Thoracic aorta (tissue), 2 donors: ENCODE data around the gene XRN2. TPM values are rescaled to one million over a fixed set of nuclear protein-coding genes. Genes with fewer than 3 reads are reported as not detected.
"Not testable (repeated sequence)": the region's sequence is repeated elsewhere in the genome, so short reads cannot be mapped to it uniquely, and the experiment has no call there.

Experiments
- ATAC-seq: fragments of 150-250 bp; one replicate; pipeline ENCODE4 v1.8.0; 2017; ENCODE audit warnings: low read depth; ENCODE audit not compliant: insufficient number of reproducible peaks, low FRiP score
- DNase-seq: peaks from one replicate; pipeline ENCODE4 v3.0.0-alpha.2; 2020; ENCODE audit warnings: low spot score
- H3K27ac ChIP-seq, 2 donors: fragments of 200-600 bp; sonication (generic); 1 replicate in 1 of 2; 2 replicates in 1 of 2; pipeline ENCODE4 v1.5.1; 2016; ENCODE audit warnings: mild to moderate bottlenecking in 2 of 2, moderate library complexity in 2 of 2
- H3K27me3 ChIP-seq: fragments of 200-600 bp; sonication (generic); replicated peaks from 2 replicates; pipeline ENCODE4 v1.6.0; 2016; ENCODE audit warnings: mild to moderate bottlenecking; ENCODE audit not compliant: insufficient read depth
- H3K36me3 ChIP-seq: fragments of 200-600 bp; sonication (generic); one replicate; pipeline ENCODE4 v1.5.1; 2016
- H3K4me1 ChIP-seq, 2 donors: fragments of 200-600 bp; sonication (generic); 1 replicate in 1 of 2; 2 replicates in 1 of 2; pipeline versions ENCODE4 v1.5.1 to v1.6.0; 2016; ENCODE audit warnings: low read depth in 2 of 2, mild to moderate bottlenecking in 1 of 2; ENCODE audit not compliant: control insufficient read depth in 1 of 2
- H3K4me3 ChIP-seq: fragments of 200-600 bp; sonication (generic); 2 replicates; pipeline ENCODE4 v1.5.1; 2016; ENCODE audit warnings: mild to moderate bottlenecking
- H3K9me3 ChIP-seq: fragments of 200-600 bp; sonication (generic); 2 replicates; pipeline ENCODE4 v1.5.1; 2016
- total RNA-seq, 2 donors: library from RNA; depleted of rRNA; stranded (reverse); fragments of >200 nt; gene quantifications; one replicate each; pipeline versions ENCODE4 v1.1.0 to v1.2.3, GENCODE V29; 2016
- TF ChIP-seq, protein P1 (sequence below): fragments of 200-600 bp; sonication (generic); IDR thresholded peaks from one replicate; pipeline ENCODE4 v1.5.1; 2019; ENCODE audit warnings: antibody characterized with exemption

The XRN2 gene
- total RNA-seq, 2 donors from 2014 or later = 44.7 to 72.2 TPM

DNA sequence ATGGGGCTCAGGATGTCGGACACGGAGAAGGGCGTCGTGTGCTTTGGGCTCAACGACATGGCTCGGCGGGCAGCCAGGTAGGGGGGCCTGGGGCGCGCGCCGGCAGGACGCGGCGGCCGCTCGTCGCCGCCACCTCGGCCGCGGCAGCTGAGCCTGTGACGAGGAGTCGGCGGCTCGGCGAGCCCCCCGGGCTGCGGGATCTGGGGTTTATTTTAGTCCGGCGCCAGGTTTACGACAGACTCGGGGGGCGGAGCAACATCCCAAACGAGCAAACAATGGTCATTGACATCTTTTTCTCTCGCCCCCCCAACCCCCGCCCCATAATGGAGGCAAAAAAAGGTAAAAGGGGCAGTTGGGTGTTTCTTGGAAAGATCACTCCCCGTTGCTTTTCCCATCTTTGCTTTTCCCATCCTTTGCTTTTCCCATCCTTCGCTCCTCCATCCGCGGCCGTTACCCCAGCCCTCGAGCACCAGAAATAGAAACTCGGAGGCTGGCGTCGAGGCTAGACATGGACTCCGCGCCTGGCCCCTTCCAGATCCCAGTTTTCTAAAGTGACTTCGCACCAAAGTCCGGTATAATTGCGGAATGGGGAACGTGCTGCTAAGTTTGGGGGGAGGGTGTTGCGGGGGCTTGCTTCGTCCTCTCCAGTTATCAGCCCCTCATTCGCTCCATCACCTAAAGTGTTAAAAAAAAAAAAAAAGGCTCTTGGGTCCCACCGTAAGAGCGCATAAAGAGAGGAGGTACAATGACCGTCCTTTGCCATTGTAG is 94.4 kb downstream of the XRN2 start, which contains the start of gene NKX2-4:
Gene NKX2-4 (minus strand): TSS at position 186 of the 768 bp plus-strand sequence. CDS start 127 bp downstream, at position 59.
- Histone ChIP-seq H3K4me3 (peak within 1 kb of the TSS; percentile 52), H3K27ac (peak within 1 kb of the TSS in 1 of 2 donors; percentile 4), H3K27me3 (peaks cover 53% of the 10 kb centered on the region), H3K36me3 (no peaks in the 10 kb centered on the region), H3K4me1 (peaks cover 0 to 12% of the 10 kb centered on the region in 2 donors), H3K9me3 (no peaks in the 10 kb centered on the region)
- TF ChIP-seq, protein P1, sequence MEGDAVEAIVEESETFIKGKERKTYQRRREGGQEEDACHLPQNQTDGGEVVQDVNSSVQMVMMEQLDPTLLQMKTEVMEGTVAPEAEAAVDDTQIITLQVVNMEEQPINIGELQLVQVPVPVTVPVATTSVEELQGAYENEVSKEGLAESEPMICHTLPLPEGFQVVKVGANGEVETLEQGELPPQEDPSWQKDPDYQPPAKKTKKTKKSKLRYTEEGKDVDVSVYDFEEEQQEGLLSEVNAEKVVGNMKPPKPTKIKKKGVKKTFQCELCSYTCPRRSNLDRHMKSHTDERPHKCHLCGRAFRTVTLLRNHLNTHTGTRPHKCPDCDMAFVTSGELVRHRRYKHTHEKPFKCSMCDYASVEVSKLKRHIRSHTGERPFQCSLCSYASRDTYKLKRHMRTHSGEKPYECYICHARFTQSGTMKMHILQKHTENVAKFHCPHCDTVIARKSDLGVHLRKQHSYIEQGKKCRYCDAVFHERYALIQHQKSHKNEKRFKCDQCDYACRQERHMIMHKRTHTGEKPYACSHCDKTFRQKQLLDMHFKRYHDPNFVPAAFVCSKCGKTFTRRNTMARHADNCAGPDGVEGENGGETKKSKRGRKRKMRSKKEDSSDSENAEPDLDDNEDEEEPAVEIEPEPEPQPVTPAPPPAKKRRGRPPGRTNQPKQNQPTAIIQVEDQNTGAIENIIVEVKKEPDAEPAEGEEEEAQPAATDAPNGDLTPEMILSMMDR = no peak
- DNase-seq (no peak), ATAC-seq (no peak)

DNA sequence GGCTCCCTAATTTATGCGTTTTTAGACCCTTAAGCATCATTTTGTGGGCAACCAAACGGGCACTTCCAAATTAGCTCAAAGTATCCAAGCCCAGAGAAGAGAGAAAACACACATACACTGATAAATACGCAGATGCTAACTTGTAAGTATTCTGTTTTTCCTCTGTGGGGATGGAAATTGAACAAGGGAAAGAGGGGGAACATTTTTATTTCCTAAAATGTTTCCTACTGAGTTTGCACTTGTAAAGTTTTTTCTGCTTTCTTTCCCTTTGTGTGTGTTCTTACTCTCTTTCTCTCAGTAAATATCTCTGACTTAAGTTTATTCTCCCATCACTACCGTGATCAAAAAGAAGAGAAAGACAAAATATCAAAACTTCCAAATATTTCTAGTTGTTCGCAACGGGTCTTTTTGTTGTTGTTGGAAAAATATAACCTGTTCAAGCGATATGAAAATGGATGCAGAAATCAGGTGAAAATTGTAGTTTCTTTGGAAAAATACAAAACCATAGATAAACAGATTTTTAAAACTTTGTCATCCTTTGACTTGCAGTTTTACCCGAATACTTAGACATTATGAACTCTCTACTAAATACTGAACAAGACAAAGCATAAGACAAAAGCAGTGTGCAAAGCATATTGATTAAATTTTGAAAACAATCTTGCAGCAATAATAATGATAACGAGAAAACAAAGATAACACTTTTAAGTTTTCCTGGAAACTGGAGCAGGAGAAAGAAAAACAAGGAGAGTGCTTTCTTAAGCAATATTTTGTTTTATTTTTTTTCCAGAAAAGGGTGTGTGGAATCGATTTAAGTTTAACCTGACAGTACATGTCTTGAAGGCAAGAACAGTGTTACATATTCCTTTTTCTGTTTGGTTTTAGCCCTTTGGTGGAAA is 95.2 kb downstream of the XRN2 start:
- DNase-seq (no peak), ATAC-seq (no peak)
- Histone ChIP-seq H3K27me3 (peaks cover 46% of the 10 kb centered on the region), H3K9me3 (no peaks in the 10 kb centered on the region), H3K36me3 (no peaks in the 10 kb centered on the region), H3K27ac (no peak overlapping the region), H3K4me3 (no peak overlapping the region), H3K4me1 (peaks cover 0 to 12% of the 10 kb centered on the region in 2 donors)
- TF ChIP-seq, protein P1 = no peak

DNA sequence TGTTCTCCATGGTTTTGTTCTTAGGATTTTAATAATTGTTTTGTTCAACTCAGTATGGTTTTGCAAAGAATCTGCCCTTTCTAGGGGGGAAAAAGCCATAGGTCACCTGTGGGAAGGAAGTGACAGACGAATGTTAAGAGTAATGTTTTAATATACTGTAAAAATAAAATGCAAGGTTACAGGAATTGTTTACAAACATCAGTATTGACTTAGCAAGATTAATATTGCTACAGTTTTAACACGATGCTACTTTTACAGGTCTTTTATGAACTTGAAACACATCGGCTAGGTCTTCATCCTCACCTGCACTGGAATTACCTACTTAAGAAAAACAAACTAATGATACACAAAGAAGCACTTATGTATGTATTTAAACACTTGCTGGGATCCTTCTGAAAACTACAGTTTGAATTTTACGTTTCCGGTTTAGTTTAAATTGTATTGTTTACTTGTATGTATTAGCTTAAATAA is 95.9 kb downstream of the XRN2 start:
- no peak for DNase-seq
- H3K4me1 ChIP-seq = peaks cover 0 to 12% of the 10 kb centered on the region in 2 donors
- TF ChIP-seq, protein P1 = no peak
- peaks cover 39% of the 10 kb centered on the region for H3K27me3 ChIP-seq
- no peak for ATAC-seq
- H3K36me3 ChIP-seq = no peaks in the 10 kb centered on the region
- H3K4me3 ChIP-seq = no peak overlapping the region
- H3K27ac ChIP-seq = no peak overlapping the region
- no peaks in the 10 kb centered on the region for H3K9me3 ChIP-seq

DNA sequence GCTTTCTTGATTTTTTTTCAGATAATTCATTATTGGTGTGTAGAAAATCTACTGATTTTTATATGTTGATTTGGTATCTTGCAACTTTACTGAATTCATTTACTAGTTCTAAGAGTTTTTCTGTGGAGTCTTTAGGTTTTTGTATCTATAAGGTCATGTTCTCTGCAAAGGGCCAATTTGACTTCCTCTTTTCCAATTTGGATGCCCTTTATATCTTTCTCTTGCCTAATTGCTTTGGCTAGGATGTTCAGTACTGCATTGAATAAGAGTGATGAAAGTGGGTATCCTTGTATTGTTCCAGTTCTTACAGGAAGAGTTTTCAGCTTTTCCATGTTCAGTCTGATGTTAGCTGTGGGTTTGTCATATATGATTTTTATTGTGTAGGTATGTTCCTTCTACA is 108.6 kb downstream of the XRN2 start:
- TF ChIP-seq, protein P1 = no peak
- H3K27ac ChIP-seq = no peak overlapping the region
- H3K27me3 ChIP-seq = no peaks in the 10 kb centered on the region
- H3K9me3 ChIP-seq = peaks cover 3% of the 10 kb centered on the region
- ATAC-seq = no peak
- no peaks in the 10 kb centered on the region for H3K36me3 ChIP-seq
- no peaks in the 10 kb centered on the region for H3K4me1 ChIP-seq
- no peak overlapping the region for H3K4me3 ChIP-seq
- DNase-seq = no peak

DNA sequence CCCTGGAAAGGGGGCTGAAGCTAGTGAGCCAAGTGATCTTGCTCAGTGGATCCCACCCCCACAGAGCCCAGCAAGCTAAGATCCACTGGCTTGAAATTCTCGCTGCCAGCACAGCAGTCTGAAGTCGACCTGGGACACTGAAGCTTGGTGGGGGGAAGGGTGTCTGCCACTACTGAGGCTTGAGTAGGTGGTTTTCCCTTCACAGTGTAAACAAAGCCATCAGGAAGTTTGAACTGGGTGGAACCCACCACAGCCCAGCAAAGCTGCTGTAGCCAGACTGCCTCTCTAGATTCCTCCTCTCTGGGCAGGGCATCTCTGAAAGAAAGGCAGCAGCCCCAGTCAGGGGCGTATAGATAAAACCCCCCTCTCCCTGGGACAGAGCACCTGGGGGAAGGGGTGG is 110.9 kb downstream of the XRN2 start:
- not testable (repeated sequence) for DNase-seq, H3K27ac ChIP-seq, H3K4me1 ChIP-seq, ATAC-seq, H3K27me3 ChIP-seq, H3K9me3 ChIP-seq, H3K4me3 ChIP-seq, H3K36me3 ChIP-seq

DNA sequence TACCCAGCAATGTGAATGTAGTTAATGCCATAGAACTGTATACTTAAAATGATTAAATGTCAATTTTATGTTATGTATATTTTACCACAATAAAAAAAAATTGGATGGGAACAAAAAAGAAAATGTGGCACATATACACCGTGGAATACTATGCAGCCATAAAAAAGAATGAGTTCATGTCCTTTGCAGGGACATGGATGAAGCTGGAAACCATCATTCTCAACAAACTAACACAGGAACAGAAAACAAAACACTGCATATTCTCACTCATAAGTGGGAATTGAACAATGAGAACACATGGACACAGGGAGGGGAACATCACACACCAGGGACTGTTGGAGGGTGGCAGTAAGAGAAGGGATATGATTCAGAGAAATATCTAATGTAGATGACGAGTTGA is 116.0 kb downstream of the XRN2 start:
- H3K4me3 ChIP-seq, DNase-seq, H3K9me3 ChIP-seq, H3K4me1 ChIP-seq, H3K27me3 ChIP-seq, H3K27ac ChIP-seq, ATAC-seq, H3K36me3 ChIP-seq: not testable (repeated sequence)
